Adrenal gland (tissue), 12 donors: ENCODE measurements around the gene MAGI2. TPM values are rescaled to one million over a fixed set of nuclear protein-coding genes. Genes with fewer than 3 reads are reported as not detected.

Experiments
- DNase-seq, 7 donors: peaks; one replicate each; pipeline ENCODE4 v3.0.0-alpha.2; 2019 to 2020
- H3K27ac ChIP-seq, 5 donors: fragments of 200-600 bp; sonication (generic) in 4 of 5; 1 replicate in 3 of 5; 2 replicates in 2 of 5; pipeline versions ENCODE4 v1.5.1 to v1.8.0; 2016 to 2020; ENCODE audit warnings: mild to moderate bottlenecking in 1 of 5
- H3K27me3 ChIP-seq: fragments of 200-600 bp; 2 replicates; pipeline ENCODE4 v1.8.0; 2021
- H3K36me3 ChIP-seq, 2 donors: fragments of 200-600 bp; replicated peaks in 1 of 2; 1 replicate in 1 of 2; 2 replicates in 1 of 2; pipeline versions ENCODE4 v1.5.1 to v1.8.0; 2018 to 2022
- H3K4me1 ChIP-seq, 2 donors: fragments of 200-600 bp; replicated peaks in 1 of 2; 1 replicate in 1 of 2; 2 replicates in 1 of 2; pipeline versions ENCODE4 v1.5.1 to v1.8.0; 2018 to 2021
- H3K4me3 ChIP-seq, 4 donors: fragments of 200-600 bp; sonication (generic) in 3 of 4; one replicate each; pipeline ENCODE4 v1.5.1; 2016 to 2018
- H3K9me3 ChIP-seq, 3 donors: fragments of 200-600 bp; sonication (generic) in 1 of 3; replicated peaks in 1 of 3; 1 replicate in 2 of 3; 2 replicates in 1 of 3; pipeline versions ENCODE4 v1.5.1 to v1.8.0; 2016 to 2021
- CTCF ChIP-seq, 6 experiments: fragments of 450-650 bp in 4 of 6; fragments of 200-600 bp in 2 of 6; sonication (generic) in 1 of 6; IDR thresholded peaks; 1 replicate in 5 of 6; 2 replicates in 1 of 6; pipeline versions ENCODE4 v1.5.1 to v1.8.0; 2016 to 2021; ENCODE audit warnings: antibody characterized with exemption in 6 of 6, mild to moderate bottlenecking in 2 of 6, moderate library complexity in 1 of 6
- POLR2A ChIP-seq, 2 donors: fragments of 450-650 bp; IDR thresholded peaks; one replicate each; pipeline ENCODE4 v1.6.1; 2017; ENCODE audit warnings: antibody characterized with exemption in 2 of 2, mild to moderate bottlenecking in 2 of 2, moderate library complexity in 1 of 2
- WGBS, 4 donors: extraction: QIAGEN DNeasy Blood & Tissue Kit in 2 of 4; methylation state at CpG; one replicate each; pipeline versions ENCODE4 v1.1.5 to v1.1.7; 2013 to 2017; 5-methylcytosine and 5-hydroxymethylcytosine counted together
- intact Hi-C, 2 donors: fragments of 100-400 bp; cut with DNase I; formaldehyde crosslinking; loops; one replicate each; pipeline versions ENCODE4 v1.14.1 to v1.15.0; 2022 to 2023
- polyA plus RNA-seq, 3 donors: library from polyadenylated mRNA; stranded (reverse); fragments of 200-250 nt in 2 of 3; fragments of 350-450 nt in 1 of 3; fragmentation: Illumina TruSeq in 1 of 3; extraction: RNeasy Lipid Tissue Mini Kit (QIAGEN cat#74804) in 1 of 3; gene quantifications; one replicate each; pipeline ENCODE4 v1.2.3, GENCODE V29; 2013 to 2014
- total RNA-seq, 9 donors: library from RNA; depleted of rRNA in 4 of 9; stranded (reverse); fragments of >200 nt in 4 of 9; fragments of 120-200 nt in 1 of 9; fragmentation: NEBNext Ultra II Directional in 1 of 9; extraction: Animal tissue kit (Norgen Biotek cat#: 25700) in 1 of 9; gene quantifications; one replicate each; pipeline versions ENCODE4 v1.1.0 to v1.2.4, GENCODE V29; 2013 to 2023
- donor health status: healthy with polysubstance abuse.
- donor health status: Bipolar disorder and iron deficiency.
- donor health status: DM: yes; HTN: yes; CAD: no.
- donor health status: DM: no; HTN: no; CAD: no.
- donor health status: DM: no; HTN: no; CAD: no.
- donor health status: DM: yes; HTN: yes; CAD: no.

MAGI2 gene
- total and polyA plus RNA-seq, 12 donors, result 3.2 to 37.1 (median 17.1) TPM

GRCh38 chr7:79401254-79401653 is 52.2 kb downstream of the MAGI2 start:
- TF ChIP-seq POLR2A (IDR thresholded peaks at IDR 0.05) (no peak), CTCF (IDR thresholded peaks at IDR 0.05) (no peak)
- H3K27ac ChIP-seq, result no peak overlapping the region
- H3K9me3 ChIP-seq, result no peaks in the 10 kb centered on the region
- H3K36me3 ChIP-seq, result no peaks in the 10 kb centered on the region
- no peak for DNase-seq
- peaks cover 29 to 35% of the 10 kb centered on the region in 2 donors for H3K4me1 ChIP-seq
- H3K27me3 ChIP-seq, result no peaks in the 10 kb centered on the region
- H3K4me3 ChIP-seq, result no peak overlapping the region
- intact Hi-C loops, result no loop called here
- 28 to 35% (median 32%) methylated on average over 1 of the region's 1 CpG for WGBS, 4 donors

- intact Hi-C loops, result no loop called here
- no peak overlapping the region for H3K27ac ChIP-seq
- DNase-seq, result no peak
- no peaks in the 10 kb centered on the region for H3K36me3 ChIP-seq
- H3K4me3 ChIP-seq, result no peak overlapping the region
- H3K9me3 ChIP-seq, result no peaks in the 10 kb centered on the region
- TF ChIP-seq POLR2A (IDR thresholded peaks at IDR 0.05), result no peak
- no peak for TF ChIP-seq CTCF (IDR thresholded peaks at IDR 0.05)
- peaks cover 21 to 25% of the 10 kb centered on the region in 2 donors for H3K4me1 ChIP-seq
- H3K27me3 ChIP-seq, result no peaks in the 10 kb centered on the region
Measured at GRCh38 chr7:79400222-79400621, 53.2 kb downstream of the MAGI2 start.

GRCh38 chr7:79398138-79398749 is 55.2 kb downstream of the MAGI2 start:
- peak overlapping the region in 3 of 5 donors; percentile 41 to 43 (median 43) for H3K27ac ChIP-seq
- intact Hi-C loops, result no loop called here
- no peak for DNase-seq
- H3K4me1 ChIP-seq, result peaks cover 7 to 11% of the 10 kb centered on the region in 2 donors
- no peaks in the 10 kb centered on the region for H3K9me3 ChIP-seq
- H3K27me3 ChIP-seq, result no peaks in the 10 kb centered on the region
- H3K36me3 ChIP-seq, result no peaks in the 10 kb centered on the region
- 24 to 46% (median 34%) methylated on average over 3 of the region's 3 CpGs for WGBS, 4 donors
- no peak overlapping the region for H3K4me3 ChIP-seq
- TF ChIP-seq POLR2A (IDR thresholded peaks at IDR 0.05) (no peak), CTCF (IDR thresholded peaks at IDR 0.05) (no peak)

GRCh38 chr7:79386688-79387422 is 66.6 kb downstream of the MAGI2 start:
- no peak overlapping the region for H3K27ac ChIP-seq
- no peaks in the 10 kb centered on the region for H3K4me1 ChIP-seq
- intact Hi-C loops, result no loop called here
- TF ChIP-seq POLR2A (IDR thresholded peaks at IDR 0.05), result no peak
- TF ChIP-seq CTCF (IDR thresholded peaks at IDR 0.05), result no peak
- no peak overlapping the region for H3K4me3 ChIP-seq
- H3K27me3 ChIP-seq, result no peaks in the 10 kb centered on the region
- WGBS, 4 donors, result 75 to 90% (median 79%) methylated on average over 4 of the region's 4 CpGs
- no peaks in the 10 kb centered on the region for H3K36me3 ChIP-seq
- H3K9me3 ChIP-seq, result no peaks in the 10 kb centered on the region
- no peak for DNase-seq
